ENCODE data around the gene EEF1AKMT3. TPM values are rescaled to one million over a fixed set of nuclear protein-coding genes. Genes with fewer than 3 reads are reported as not detected.

Gene EEF1AKMT3
- total RNA-seq, 1 donor from 2014 or later, result 6.0 TPM

DNA sequence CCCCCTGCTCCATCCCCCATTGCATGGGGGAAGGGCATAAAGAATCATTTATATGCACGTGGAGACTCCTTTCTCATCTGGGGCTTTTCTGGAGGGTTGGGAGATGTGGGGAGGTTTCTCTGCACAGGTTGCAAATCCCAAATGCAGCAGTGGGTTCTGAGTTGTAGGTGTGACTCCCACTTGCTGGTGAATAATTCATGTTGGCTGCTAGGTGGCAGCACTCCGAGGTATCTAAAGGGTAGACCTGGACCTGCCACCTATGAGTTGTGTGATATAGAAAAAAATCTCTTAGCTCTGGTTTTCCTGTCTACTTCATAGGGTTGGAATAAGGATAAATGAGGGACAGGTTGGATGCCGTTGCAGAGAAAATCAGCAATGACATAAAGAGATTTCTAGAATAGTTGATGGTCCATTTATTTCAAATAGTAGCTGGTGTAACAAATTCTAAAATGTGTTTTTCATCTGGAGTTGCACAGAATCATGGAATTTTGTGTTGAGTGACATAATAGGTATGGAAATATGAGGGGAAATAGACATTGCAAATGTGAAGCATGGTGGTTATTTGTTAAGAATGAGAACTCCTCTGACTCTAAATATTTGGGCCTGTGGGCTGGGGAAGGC is 12.9 kb upstream of the EEF1AKMT3 start:
- Mint-ChIP-seq H3K4me3 (peak overlapping the region; percentile 71), H3K4me1 (ENCODE audit: unreplicated experiment) (peaks cover 12% of the 10 kb centered on the region), H3K9me3 (no peaks in the 10 kb centered on the region), H3K36me3 (peaks cover 12% of the 10 kb centered on the region), H3K27ac (no peak overlapping the region), H3K27me3 (peaks cover 72% of the 10 kb centered on the region)
- peak; percentile 45 for TF ChIP-seq CTCF (conservative IDR thresholded peaks at IDR 0.05)
- DNase-seq (ENCODE audit: extremely low spot score, unreplicated experiment), result no peak

GRCh38 chr12:57760347-57760982 is 11.9 kb upstream of the EEF1AKMT3 start:
- Mint-ChIP-seq H3K9me3 (no peaks in the 10 kb centered on the region), H3K27ac (no peak overlapping the region), H3K27me3 (peaks cover 78% of the 10 kb centered on the region), H3K4me3 (no peak overlapping the region), H3K4me1 (ENCODE audit: unreplicated experiment) (peaks cover 9% of the 10 kb centered on the region), H3K36me3 (peaks cover 12% of the 10 kb centered on the region)
- no peak for TF ChIP-seq CTCF (conservative IDR thresholded peaks at IDR 0.05)
- no peak for DNase-seq (ENCODE audit: extremely low spot score, unreplicated experiment)

DNA sequence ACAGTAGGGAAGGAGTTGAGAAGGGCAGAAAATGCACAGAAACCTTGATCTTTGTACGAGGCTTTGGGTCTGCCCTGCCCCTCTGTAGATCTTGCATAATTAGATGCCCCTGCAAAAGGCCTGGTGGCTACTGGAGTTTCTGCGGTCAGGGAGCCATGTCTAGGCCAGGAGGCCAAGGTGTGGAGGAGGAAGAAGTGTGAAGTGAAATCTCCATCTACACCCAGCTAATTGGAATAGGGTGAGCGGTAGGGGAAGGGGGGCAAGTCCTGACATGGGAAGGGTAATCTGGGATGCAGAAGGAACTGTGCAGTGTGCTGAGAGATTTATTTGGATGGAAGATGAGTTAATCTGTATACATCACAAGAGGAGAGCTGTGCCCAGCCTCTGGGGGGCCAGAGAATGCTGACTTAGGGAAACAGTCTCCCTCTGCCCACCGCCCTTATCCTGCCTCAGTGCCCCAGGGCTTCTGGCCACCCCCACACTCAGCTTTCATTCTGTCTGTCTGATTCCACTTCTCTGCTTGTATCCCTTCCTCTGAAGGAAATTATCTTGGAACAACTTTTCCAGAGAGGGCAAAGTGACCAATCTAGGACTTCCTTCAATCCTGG is 10.9 kb upstream of the EEF1AKMT3 start:
- no peak for DNase-seq (ENCODE audit: extremely low spot score, unreplicated experiment)
- Mint-ChIP-seq H3K27me3 (peaks cover 83% of the 10 kb centered on the region), H3K27ac (no peak overlapping the region), H3K4me3 (no peak overlapping the region), H3K9me3 (no peaks in the 10 kb centered on the region), H3K4me1 (ENCODE audit: unreplicated experiment) (peaks cover 9% of the 10 kb centered on the region), H3K36me3 (peaks cover 12% of the 10 kb centered on the region)
- TF ChIP-seq CTCF (conservative IDR thresholded peaks at IDR 0.05), result no peak

GRCh38 chr12:57762463-57762862 is 10.0 kb upstream of the EEF1AKMT3 start:
- H3K4me3 Mint-ChIP-seq, result no peak overlapping the region
- H3K9me3 Mint-ChIP-seq, result no peaks in the 10 kb centered on the region
- H3K36me3 Mint-ChIP-seq, result peaks cover 12% of the 10 kb centered on the region
- no peak for TF ChIP-seq CTCF (conservative IDR thresholded peaks at IDR 0.05)
- peaks cover 86% of the 10 kb centered on the region for H3K27me3 Mint-ChIP-seq
- H3K27ac Mint-ChIP-seq, result no peak overlapping the region
- DNase-seq (ENCODE audit: extremely low spot score, unreplicated experiment), result no peak
- H3K4me1 Mint-ChIP-seq (ENCODE audit: unreplicated experiment), result peaks cover 6% of the 10 kb centered on the region

DNA sequence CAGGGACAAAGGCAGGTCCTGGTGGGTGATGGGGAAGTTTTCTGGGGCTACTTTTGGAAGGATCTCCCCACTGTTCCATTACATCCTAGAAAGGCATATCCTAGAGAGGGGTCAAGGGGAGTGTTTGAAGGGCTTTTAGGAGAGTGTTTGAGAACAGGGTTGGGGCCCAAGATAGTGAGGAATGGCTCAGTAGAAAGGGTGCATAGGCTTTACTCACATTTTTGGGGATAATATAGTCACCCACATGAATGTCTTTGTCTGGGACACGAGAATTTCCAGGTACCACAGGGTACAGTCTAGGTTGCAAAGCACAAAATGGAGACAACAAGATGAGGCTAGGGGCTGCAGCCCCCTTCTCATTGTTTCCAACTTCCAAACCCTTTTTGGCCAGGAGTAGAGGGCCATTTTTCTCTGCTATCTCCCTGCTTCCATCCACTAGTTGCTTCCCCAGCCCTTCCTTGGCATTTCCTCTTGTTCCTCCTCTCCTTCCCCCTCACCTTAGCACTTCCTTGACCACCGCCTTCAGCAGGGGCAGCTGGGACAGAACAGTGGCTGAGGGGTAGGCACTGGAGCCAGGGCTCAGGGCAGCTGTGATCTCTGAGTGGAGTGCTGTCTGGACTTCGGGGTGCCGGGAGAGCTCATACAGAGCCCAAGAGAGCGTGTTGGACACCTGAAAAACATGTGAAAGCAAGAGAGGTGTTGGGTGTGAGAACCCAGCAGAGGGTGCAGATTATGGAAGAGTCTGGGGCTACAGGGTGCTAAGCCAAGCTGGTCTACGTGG is 8.3 kb upstream of the EEF1AKMT3 start:
- TF ChIP-seq CTCF (conservative IDR thresholded peaks at IDR 0.05), result no peak
- H3K27ac Mint-ChIP-seq, result no peak overlapping the region
- peaks cover 91% of the 10 kb centered on the region for H3K27me3 Mint-ChIP-seq
- DNase-seq (ENCODE audit: extremely low spot score, unreplicated experiment), result no peak
- H3K36me3 Mint-ChIP-seq, result peaks cover 14% of the 10 kb centered on the region
- no peaks in the 10 kb centered on the region for H3K9me3 Mint-ChIP-seq
- H3K4me1 Mint-ChIP-seq (ENCODE audit: unreplicated experiment), result peaks cover 6% of the 10 kb centered on the region
- peak overlapping the region; percentile 57 for H3K4me3 Mint-ChIP-seq
